ENCODE measurements around the gene ALK. TPM values are rescaled to one million over a fixed set of nuclear protein-coding genes. Genes with fewer than 3 reads are reported as not detected.

The ALK gene
- total RNA-seq, 1 donor from 2014 or later: 0.14 TPM

- Histone ChIP-seq H3K4me1 (no peaks in the 10 kb centered on the region), H3K9me3 (replicated peaks) (no peaks in the 10 kb centered on the region), H3K27ac (replicated peaks) (no peak overlapping the region), H3K4me3 (no peak overlapping the region), H3K36me3 (no peaks in the 10 kb centered on the region), H3K27me3 (ENCODE audit: low read depth) (peaks cover 20% of the 10 kb centered on the region)
- no peak for DNase-seq
- no peak for TF ChIP-seq CTCF (IDR thresholded peaks at IDR 0.05; ENCODE audit: borderline replicate concordance)
- intact Hi-C loops (cut with micrococcal nuclease): no loop called here
These were observed 159.1 kb downstream of the ALK start for GRCh38 chr2:29762239-29762638.

- Histone ChIP-seq H3K4me1 (no peaks in the 10 kb centered on the region), H3K9me3 (replicated peaks) (no peaks in the 10 kb centered on the region), H3K27me3 (ENCODE audit: low read depth) (peaks cover 27% of the 10 kb centered on the region), H3K27ac (replicated peaks) (no peak overlapping the region), H3K4me3 (no peak overlapping the region), H3K36me3 (no peaks in the 10 kb centered on the region)
- no peak for TF ChIP-seq CTCF (IDR thresholded peaks at IDR 0.05; ENCODE audit: borderline replicate concordance)
- DNase-seq: no peak
- intact Hi-C loops (cut with micrococcal nuclease): no loop called here
These were observed 160.1 kb downstream of the ALK start for GRCh38 chr2:29761278-29761677.

GRCh38 chr2:29760008-29760407 lies 161.4 kb downstream of the ALK start:
- Histone ChIP-seq H3K4me3 (no peak overlapping the region), H3K27ac (replicated peaks) (no peak overlapping the region), H3K4me1 (no peaks in the 10 kb centered on the region), H3K36me3 (no peaks in the 10 kb centered on the region), H3K27me3 (ENCODE audit: low read depth) (peaks cover 22% of the 10 kb centered on the region), H3K9me3 (replicated peaks) (no peaks in the 10 kb centered on the region)
- no peak for DNase-seq
- intact Hi-C loops (cut with micrococcal nuclease): no loop called here
- no peak for TF ChIP-seq CTCF (IDR thresholded peaks at IDR 0.05; ENCODE audit: borderline replicate concordance)

- no peak for DNase-seq
- no peak for TF ChIP-seq CTCF (IDR thresholded peaks at IDR 0.05; ENCODE audit: borderline replicate concordance)
- H3K4me3 ChIP-seq: no peak overlapping the region
- H3K27me3 ChIP-seq (ENCODE audit: low read depth): peaks cover 18% of the 10 kb centered on the region
- no peak overlapping the region for H3K27ac ChIP-seq (replicated peaks)
- H3K9me3 ChIP-seq (replicated peaks): no peaks in the 10 kb centered on the region
- H3K4me1 ChIP-seq: no peaks in the 10 kb centered on the region
- intact Hi-C loops (cut with micrococcal nuclease): no loop called here
- no peaks in the 10 kb centered on the region for H3K36me3 ChIP-seq
These were observed 162.0 kb downstream of the ALK start for GRCh38 chr2:29759360-29759759.

GRCh38 chr2:29755829-29756228 lies 165.6 kb downstream of the ALK start:
- H3K27ac ChIP-seq (replicated peaks): no peak overlapping the region
- no peaks in the 10 kb centered on the region for H3K4me1 ChIP-seq
- no peaks in the 10 kb centered on the region for H3K9me3 ChIP-seq (replicated peaks)
- DNase-seq: no peak
- no peaks in the 10 kb centered on the region for H3K36me3 ChIP-seq
- peaks cover 13% of the 10 kb centered on the region for H3K27me3 ChIP-seq (ENCODE audit: low read depth)
- H3K4me3 ChIP-seq: no peak overlapping the region
- intact Hi-C loops (cut with micrococcal nuclease): no loop called here
- no peak for TF ChIP-seq CTCF (IDR thresholded peaks at IDR 0.05; ENCODE audit: borderline replicate concordance)

- no peak for TF ChIP-seq CTCF (IDR thresholded peaks at IDR 0.05; ENCODE audit: borderline replicate concordance)
- intact Hi-C loops (cut with micrococcal nuclease): no loop called here
- H3K9me3 ChIP-seq (replicated peaks): no peaks in the 10 kb centered on the region
- H3K36me3 ChIP-seq: no peaks in the 10 kb centered on the region
- H3K27me3 ChIP-seq (ENCODE audit: low read depth): peaks cover 13% of the 10 kb centered on the region
- no peaks in the 10 kb centered on the region for H3K4me1 ChIP-seq
- no peak overlapping the region for H3K4me3 ChIP-seq
- no peak for DNase-seq
- H3K27ac ChIP-seq (replicated peaks): no peak overlapping the region
These were observed 166.2 kb downstream of the ALK start for GRCh38 chr2:29755233-29755632.

All from left ventricle myocardium inferior (tissue), 1 donor.